Esophagus muscularis mucosa (tissue), 3 donors: Measurements from ENCODE around the gene INPP5F.

Source experiments
- CTCF ChIP-seq, 3 experiments: fragments of 200-600 bp in 2 of 3; fragments of 450-650 bp in 1 of 3; sonication (generic) in 2 of 3; IDR thresholded peaks; one replicate each; pipeline ENCODE4 v1.5.1; 2017 to 2019; ENCODE audit warnings: antibody characterized with exemption in 3 of 3, mild to moderate bottlenecking in 2 of 3, moderate library complexity in 1 of 3
- POLR2AphosphoS5 ChIP-seq, 2 donors: sonication (generic); formaldehyde crosslinking; IDR thresholded peaks; one replicate each; pipeline ENCODE4 v1.6.1; 2017; ENCODE audit warnings: antibody characterized with exemption in 2 of 2

GRCh38 chr10:119812684-119813083 lies 86.8 kb downstream of the INPP5F start:
- TF ChIP-seq POLR2AphosphoS5 (IDR thresholded peaks at IDR 0.05): no peak
- TF ChIP-seq CTCF (IDR thresholded peaks at IDR 0.05): no peak
